Upper lobe of left lung (tissue), 6 donors: ENCODE results near the gene SSC5D. TPM values are rescaled to one million over a fixed set of nuclear protein-coding genes. Genes with fewer than 3 reads are reported as not detected.

ENCODE experiments used
- ATAC-seq, 2 donors: fragments of 200-7000 bp; cut with Tn5 transposase; one replicate each; pipeline ENCODE4 v1.9.1; 2022; ENCODE audit warnings: mild to moderate bottlenecking in 2 of 2, moderate library complexity in 2 of 2; ENCODE audit not compliant: low FRiP score in 2 of 2
- DNase-seq, 2 donors: peaks; one replicate each; pipeline ENCODE4 v3.0.0-alpha.2; 2019 to 2020
- H3K27ac ChIP-seq, 4 donors: fragments of 200-600 bp; sonication (generic); one replicate each; pipeline ENCODE4 v1.5.1; 2016 to 2019
- H3K27me3 ChIP-seq, 4 donors: fragments of 200-600 bp; sonication (generic); one replicate each; pipeline ENCODE4 v1.5.1; 2017 to 2019
- H3K36me3 ChIP-seq, 4 donors: fragments of 200-600 bp; sonication (generic); one replicate each; pipeline ENCODE4 v1.5.1; 2016 to 2019
- H3K4me1 ChIP-seq, 4 donors: fragments of 200-600 bp; sonication (generic); one replicate each; pipeline ENCODE4 v1.5.1; 2018 to 2019
- H3K4me3 ChIP-seq, 4 donors: fragments of 200-600 bp; sonication (generic); one replicate each; pipeline ENCODE4 v1.5.1; 2017 to 2019; ENCODE audit warnings: mild to moderate bottlenecking in 2 of 4, moderate library complexity in 1 of 4
- H3K9me3 ChIP-seq, 4 donors: fragments of 200-600 bp; sonication (generic); one replicate each; pipeline ENCODE4 v1.5.1; 2018 to 2019
- EP300 ChIP-seq, 4 donors: sonication (generic); formaldehyde crosslinking; IDR thresholded peaks; one replicate each; pipeline ENCODE4 v1.5.1; 2017; ENCODE audit warnings: antibody characterized with exemption in 4 of 4, control low read depth in 2 of 4
- POLR2A ChIP-seq, 4 donors: fragments of 450-650 bp; IDR thresholded peaks; one replicate each; pipeline ENCODE4 v1.5.1; 2016 to 2017; ENCODE audit warnings: antibody characterized with exemption in 4 of 4, mild to moderate bottlenecking in 2 of 4
- POLR2AphosphoS5 ChIP-seq, 2 donors: sonication (generic); formaldehyde crosslinking; IDR thresholded peaks; one replicate each; pipeline ENCODE4 v1.5.1; 2017; ENCODE audit warnings: antibody characterized with exemption in 2 of 2
- WGBS, 2 donors: methylation state at CpG; one replicate each; pipeline ENCODE4 v1.1.5; 2017 to 2018; 5-methylcytosine and 5-hydroxymethylcytosine counted together
- total RNA-seq, 6 donors: library from RNA; depleted of rRNA in 4 of 6; stranded (reverse); fragments of >200 nt in 4 of 6; gene quantifications; one replicate each; pipeline versions ENCODE4 v1.1.0 to v1.2.1, GENCODE V29; 2016 to 2021
- TF ChIP-seq, protein P1 (sequence below), 6 experiments: fragments of 450-650 bp in 4 of 6; fragments of 200-600 bp in 2 of 6; sonication (generic) in 2 of 6; IDR thresholded peaks; one replicate each; pipeline ENCODE4 v1.5.1; 2016 to 2019; ENCODE audit warnings: antibody characterized with exemption in 6 of 6
- donor health status: DM: no; HTN: no; CAD: no; lungs with moderate emphysema.
- donor health status: DM: no; HTN: yes; CAD: no; lungs with severe emphysema.

SSC5D gene
- total RNA-seq, 6 donors from 2014 or later: 0.39 to 10.1 (median 6.7) TPM

DNA sequence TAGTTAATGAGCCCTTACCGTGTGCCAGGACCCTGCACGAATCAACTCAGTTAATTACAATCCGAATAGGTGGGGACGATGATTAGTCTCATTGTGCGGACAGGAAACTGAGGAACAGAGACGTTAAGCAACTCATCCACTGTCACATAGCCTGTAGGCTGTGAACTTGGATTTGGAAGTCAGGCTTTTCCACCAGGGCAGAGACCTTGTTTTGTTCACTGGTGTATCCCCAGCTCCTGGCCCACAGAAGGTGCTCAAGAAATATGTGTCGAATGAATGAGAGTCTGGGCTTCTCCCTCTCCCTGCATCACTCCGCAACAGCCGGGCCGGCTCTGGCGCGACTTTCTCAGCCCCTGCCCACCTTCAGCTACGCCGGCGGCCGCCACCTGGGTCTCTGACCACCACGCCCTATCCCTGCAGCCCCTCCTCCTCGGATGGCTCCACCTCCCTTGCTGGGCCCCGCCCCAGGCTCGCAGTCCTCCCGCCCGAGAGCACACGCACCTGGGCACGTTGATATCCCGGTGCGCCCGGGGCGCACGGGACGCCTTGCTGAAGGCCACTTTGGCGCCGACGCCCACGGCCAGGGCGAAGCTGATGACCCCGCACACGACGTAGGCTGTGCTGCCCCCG lies 46.4 kb upstream of the SSC5D start:
- Histone ChIP-seq H3K9me3 (no peaks in the 10 kb centered on the region), H3K27ac (no peak overlapping the region), H3K36me3 (no peaks in the 10 kb centered on the region), H3K4me3 (no peak overlapping the region), H3K4me1 (peaks cover 5 to 35% (median 10%) of the 10 kb centered on the region in 4 donors), H3K27me3 (peaks cover 0 to 68% (median 33%) of the 10 kb centered on the region in 4 donors)
- 2 to 4% methylated on average over 12 to 25 of the region's 39 CpGs for WGBS, 2 donors
- TF ChIP-seq POLR2A (IDR thresholded peaks at IDR 0.05) (no peak), POLR2AphosphoS5 (IDR thresholded peaks at IDR 0.05) (no peak), EP300 (IDR thresholded peaks at IDR 0.05) (no peak)
- TF ChIP-seq, protein P1, sequence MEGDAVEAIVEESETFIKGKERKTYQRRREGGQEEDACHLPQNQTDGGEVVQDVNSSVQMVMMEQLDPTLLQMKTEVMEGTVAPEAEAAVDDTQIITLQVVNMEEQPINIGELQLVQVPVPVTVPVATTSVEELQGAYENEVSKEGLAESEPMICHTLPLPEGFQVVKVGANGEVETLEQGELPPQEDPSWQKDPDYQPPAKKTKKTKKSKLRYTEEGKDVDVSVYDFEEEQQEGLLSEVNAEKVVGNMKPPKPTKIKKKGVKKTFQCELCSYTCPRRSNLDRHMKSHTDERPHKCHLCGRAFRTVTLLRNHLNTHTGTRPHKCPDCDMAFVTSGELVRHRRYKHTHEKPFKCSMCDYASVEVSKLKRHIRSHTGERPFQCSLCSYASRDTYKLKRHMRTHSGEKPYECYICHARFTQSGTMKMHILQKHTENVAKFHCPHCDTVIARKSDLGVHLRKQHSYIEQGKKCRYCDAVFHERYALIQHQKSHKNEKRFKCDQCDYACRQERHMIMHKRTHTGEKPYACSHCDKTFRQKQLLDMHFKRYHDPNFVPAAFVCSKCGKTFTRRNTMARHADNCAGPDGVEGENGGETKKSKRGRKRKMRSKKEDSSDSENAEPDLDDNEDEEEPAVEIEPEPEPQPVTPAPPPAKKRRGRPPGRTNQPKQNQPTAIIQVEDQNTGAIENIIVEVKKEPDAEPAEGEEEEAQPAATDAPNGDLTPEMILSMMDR (IDR thresholded peaks at IDR 0.05): no peak
- DNase-seq (peak in 1 of 2 donors; percentile 80), ATAC-seq (no peak)

DNA sequence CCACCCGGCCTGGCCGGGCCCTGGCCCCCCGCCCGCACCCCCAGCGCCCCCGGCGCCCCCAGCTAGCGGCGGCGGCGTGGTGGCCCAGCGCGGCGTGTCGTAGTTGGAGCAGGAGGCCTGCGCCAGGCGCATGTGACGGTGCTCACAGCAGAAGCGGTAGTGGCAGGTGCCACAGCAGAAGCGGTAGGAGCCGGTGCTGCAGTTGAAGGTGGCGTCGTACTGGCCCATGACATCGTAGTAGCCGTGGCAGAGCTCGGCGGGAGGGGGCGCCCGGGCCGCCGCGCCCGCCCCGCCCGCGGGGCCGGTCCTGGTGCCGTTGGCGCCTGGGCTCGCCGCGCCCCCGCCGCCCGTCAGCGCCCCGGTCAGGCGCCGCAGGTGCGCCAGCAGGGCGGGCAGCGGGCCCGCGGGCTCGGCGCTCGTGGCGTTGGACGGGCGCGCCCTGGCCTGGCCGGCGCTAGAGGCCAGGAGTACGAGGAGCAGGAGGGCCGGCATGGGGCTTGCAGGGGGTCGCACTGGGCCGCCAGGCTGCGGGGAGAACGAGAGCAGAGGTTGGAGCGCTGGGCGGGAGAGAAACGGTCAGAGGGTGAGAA lies 45.8 kb upstream of the SSC5D start:
- DNase-seq (peak in 1 of 2 donors; percentile 75), ATAC-seq (no peak)
- WGBS, 2 donors: 2 to 3% methylated on average over 9 to 18 of the region's 72 CpGs
- peaks cover 0 to 68% (median 33%) of the 10 kb centered on the region in 4 donors for H3K27me3 ChIP-seq
- H3K27ac ChIP-seq: no peak overlapping the region
- TF ChIP-seq POLR2AphosphoS5 (IDR thresholded peaks at IDR 0.05): no peak
- no peak for TF ChIP-seq EP300 (IDR thresholded peaks at IDR 0.05)
- TF ChIP-seq, protein P1 (IDR thresholded peaks at IDR 0.05): no peak
- no peak for TF ChIP-seq POLR2A (IDR thresholded peaks at IDR 0.05)
- no peak overlapping the region for H3K4me3 ChIP-seq
- H3K36me3 ChIP-seq: no peaks in the 10 kb centered on the region
- peaks cover 5 to 35% (median 10%) of the 10 kb centered on the region in 4 donors for H3K4me1 ChIP-seq
- H3K9me3 ChIP-seq: no peaks in the 10 kb centered on the region

DNA sequence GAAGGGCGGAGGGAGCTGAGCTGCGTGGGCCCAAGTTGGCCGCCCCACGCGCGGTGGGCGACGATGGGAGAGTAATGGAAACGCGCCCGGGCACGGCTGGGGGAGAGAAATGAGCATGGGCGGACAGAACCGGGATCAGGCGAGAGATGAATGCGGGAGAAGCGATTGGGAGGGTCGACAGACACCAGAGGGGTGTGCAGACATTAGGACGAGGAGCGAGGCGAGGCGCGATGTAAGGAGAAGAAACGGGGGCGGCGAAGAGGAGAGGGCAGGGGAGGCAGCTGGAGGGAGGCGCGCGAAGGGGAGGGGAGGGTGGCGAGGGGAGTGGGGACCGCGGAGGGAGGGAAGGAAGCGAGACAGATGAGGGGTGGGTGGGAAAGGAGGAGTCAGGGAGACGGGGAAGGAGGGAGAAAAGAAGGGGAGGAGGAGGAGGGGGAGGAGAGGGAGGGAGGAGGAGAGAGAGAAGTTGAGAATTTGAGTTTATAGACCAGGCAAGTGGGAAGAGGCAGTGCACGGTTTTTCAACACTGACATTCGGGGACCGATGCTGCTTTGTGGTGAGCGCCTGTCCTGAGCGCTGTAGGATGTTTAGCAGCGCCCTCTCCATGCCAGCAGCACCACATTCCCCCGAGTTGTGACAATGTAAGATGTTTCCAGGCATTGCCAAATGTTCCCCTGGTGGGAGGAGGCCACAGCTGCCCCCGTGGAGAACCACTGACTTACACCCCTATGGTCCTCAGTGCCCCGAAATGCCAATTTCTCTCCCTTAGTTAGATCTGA lies 45.0 kb upstream of the SSC5D start, which contains the start of gene SHISA7:
Gene SHISA7, minus strand, starts transcription at position 256 of the 779 bp plus-strand sequence. CDS start 437 bp downstream, outside the sequence.
- no peak within 1 kb of the TSS for H3K27ac ChIP-seq
- H3K36me3 ChIP-seq: no peaks in the 10 kb centered on the region
- H3K4me1 ChIP-seq: peaks cover 5 to 35% (median 10%) of the 10 kb centered on the region in 4 donors
- 3 to 5% methylated on average over 35 to 40 of the region's 43 CpGs for WGBS, 2 donors
- ATAC-seq (no peak), DNase-seq (no peak)
- H3K9me3 ChIP-seq: no peaks in the 10 kb centered on the region
- TF ChIP-seq POLR2A (IDR thresholded peaks at IDR 0.05): no peak
- no peak for TF ChIP-seq EP300 (IDR thresholded peaks at IDR 0.05)
- TF ChIP-seq POLR2AphosphoS5 (IDR thresholded peaks at IDR 0.05): no peak
- TF ChIP-seq, protein P1 (IDR thresholded peaks at IDR 0.05): no peak
- H3K4me3 ChIP-seq: no peak within 1 kb of the TSS
- H3K27me3 ChIP-seq: peaks cover 0 to 64% (median 33%) of the 10 kb centered on the region in 4 donors

DNA sequence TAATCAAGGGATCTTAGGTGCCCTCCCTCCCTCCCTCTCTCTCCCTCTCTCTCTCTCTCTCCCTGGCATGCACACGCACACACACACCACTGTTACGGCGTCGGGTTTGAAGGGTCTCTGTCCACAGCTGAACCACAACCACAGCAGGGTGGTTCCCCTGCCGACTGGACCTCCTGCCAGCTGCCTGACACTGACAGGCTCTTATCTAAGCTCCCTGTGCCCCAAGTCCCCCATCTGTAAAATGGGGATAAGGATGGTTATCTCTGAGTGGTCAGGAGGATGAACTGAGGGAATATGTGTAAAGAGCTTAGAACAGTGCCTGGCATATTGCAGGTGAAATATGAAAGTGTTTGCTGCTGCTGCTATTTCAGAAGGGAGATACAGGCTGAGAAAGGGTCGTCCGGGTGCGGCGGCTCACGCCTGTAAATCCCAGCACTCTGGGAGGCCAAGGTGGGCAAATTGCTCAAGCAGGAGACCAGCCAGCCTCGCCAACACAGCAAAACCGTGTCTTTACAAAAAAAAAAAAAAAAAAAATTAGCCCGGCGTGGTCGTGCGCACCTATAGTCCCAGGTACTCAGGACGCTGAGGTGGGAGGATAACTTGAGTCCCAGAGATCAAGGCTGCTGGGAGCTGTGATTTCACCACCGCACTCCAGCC lies 44.3 kb upstream of the SSC5D start:
- ATAC-seq: no peak
- Histone ChIP-seq H3K4me1 (peaks cover 5 to 35% (median 10%) of the 10 kb centered on the region in 4 donors), H3K4me3 (no peak overlapping the region), H3K36me3 (no peaks in the 10 kb centered on the region), H3K27me3 (peaks cover 0 to 57% (median 33%) of the 10 kb centered on the region in 4 donors), H3K9me3 (no peaks in the 10 kb centered on the region), H3K27ac (no peak overlapping the region)
- 32 to 39% methylated on average over 14 to 18 of the region's 18 CpGs for WGBS, 2 donors
- DNase-seq: no peak
- no peak for TF ChIP-seq POLR2AphosphoS5 (IDR thresholded peaks at IDR 0.05)
- TF ChIP-seq, protein P1 (IDR thresholded peaks at IDR 0.05): no peak
- TF ChIP-seq POLR2A (IDR thresholded peaks at IDR 0.05): no peak
- no peak for TF ChIP-seq EP300 (IDR thresholded peaks at IDR 0.05)
